SK-N-SH treated with all-trans-retinoic acid at 6 μM for 48 hours (cell line): Measurements from ENCODE around the gene TFG.

Source experiments
- ATAC-seq: fragments of 200-7000 bp; cut with Tn5 transposase; 3 replicates; pipeline ENCODE4 v1.9.1; 2020; ENCODE audit warnings: mild to moderate bottlenecking, moderate library complexity
- ARNTL ChIP-seq: fragments of 450-650 bp; formaldehyde crosslinking; IDR thresholded peaks from 2 replicates; pipeline ENCODE4 v1.5.0; 2020; ENCODE audit warnings: low read depth, mild to moderate bottlenecking, moderate library complexity, borderline replicate concordance
- BACH2 ChIP-seq: fragments of 250-450 bp; sonication (Bioruptor Pico); IDR thresholded peaks from 2 replicates; pipeline ENCODE4 v1.9.0; 2021; ENCODE audit warnings: mild to moderate bottlenecking, borderline replicate concordance
- CSDC2 ChIP-seq: fragments of 250-450 bp; sonication (Bioruptor Pico); IDR thresholded peaks from 2 replicates; pipeline ENCODE4 v1.5.0; 2020; ENCODE audit warnings: mild to moderate bottlenecking, moderate library complexity
- ESRRG ChIP-seq: fragments of 250-450 bp; sonication (Bioruptor Pico); IDR thresholded peaks from 2 replicates; pipeline ENCODE4 v1.6.1; 2021; ENCODE audit warnings: mild to moderate bottlenecking
- GLIS3 ChIP-seq: fragments of 250-450 bp; sonication (Bioruptor Pico); IDR thresholded peaks from 2 replicates; pipeline ENCODE4 v1.5.0; 2020; ENCODE audit warnings: mild to moderate bottlenecking, moderate library complexity
- ISL1 ChIP-seq: fragments of 250-450 bp; sonication (Bioruptor Pico); IDR thresholded peaks from 2 replicates; pipeline ENCODE4 v2.1.2; 2022; ENCODE audit warnings: mild to moderate bottlenecking, moderate library complexity
- OSR1 ChIP-seq: fragments of 250-450 bp; sonication (Bioruptor Pico); IDR thresholded peaks from 2 replicates; pipeline ENCODE4 v1.8.0; 2022; ENCODE audit warnings: moderate library complexity, mild to moderate bottlenecking, inconsistent platforms
- PPARA ChIP-seq: fragments of 250-450 bp; sonication (Bioruptor Pico); IDR thresholded peaks from 2 replicates; pipeline ENCODE4 v1.5.0; 2020; ENCODE audit warnings: mild to moderate bottlenecking, borderline replicate concordance
- RARB ChIP-seq: fragments of 250-450 bp; sonication (Bioruptor Pico); IDR thresholded peaks from 2 replicates; pipeline ENCODE4 v1.8.0; 2021; ENCODE audit warnings: mild to moderate bottlenecking, moderate library complexity
- SNAI2 ChIP-seq: fragments of 250-450 bp; sonication (Bioruptor Pico); IDR thresholded peaks from 2 replicates; pipeline ENCODE4 v1.5.0; 2020; ENCODE audit warnings: mild to moderate bottlenecking, moderate library complexity
- TCF4 ChIP-seq: fragments of 250-450 bp; sonication (Bioruptor Pico); IDR thresholded peaks from 2 replicates; pipeline ENCODE4 v1.8.0; 2021; ENCODE audit warnings: mild to moderate bottlenecking, moderate library complexity, borderline replicate concordance
- TOX ChIP-seq: fragments of 250-450 bp; sonication (Bioruptor Pico); IDR thresholded peaks from 2 replicates; pipeline ENCODE4 v1.8.0; 2021; ENCODE audit warnings: mild to moderate bottlenecking, moderate library complexity, borderline replicate concordance
- TSHZ2 ChIP-seq: fragments of 250-450 bp; sonication (Bioruptor Pico); IDR thresholded peaks from 2 replicates; pipeline ENCODE4 v1.5.0; 2020; ENCODE audit warnings: mild to moderate bottlenecking, moderate library complexity
- ZC3H10 ChIP-seq: fragments of 250-450 bp; sonication (Bioruptor Pico); IDR thresholded peaks from 2 replicates; pipeline ENCODE4 v1.5.1; 2021; ENCODE audit warnings: mild to moderate bottlenecking, moderate library complexity
- ZFP3 ChIP-seq: fragments of 250-450 bp; sonication (Bioruptor Pico); IDR thresholded peaks from 2 replicates; pipeline ENCODE4 v1.5.0; 2020; ENCODE audit warnings: mild to moderate bottlenecking, moderate library complexity
- ZFP30 ChIP-seq: fragments of 450-650 bp; formaldehyde crosslinking; IDR thresholded peaks from 2 replicates; pipeline ENCODE4 v1.5.0; 2022; ENCODE audit warnings: mild to moderate bottlenecking, moderate library complexity
- ZNF565 ChIP-seq: fragments of 450-650 bp; formaldehyde crosslinking; conservative IDR thresholded peaks from 2 replicates; pipeline ENCODE4 v1.5.0; 2020; ENCODE audit warnings: low read depth, mild to moderate bottlenecking, moderate library complexity
- ZNF70 ChIP-seq: fragments of 450-650 bp; formaldehyde crosslinking; IDR thresholded peaks from 2 replicates; pipeline ENCODE4 v1.5.0; 2020; ENCODE audit warnings: mild to moderate bottlenecking, moderate library complexity
- ZNF8 ChIP-seq: fragments of 450-650 bp; formaldehyde crosslinking; IDR thresholded peaks from 2 replicates; pipeline ENCODE4 v1.5.0; 2020; ENCODE audit warnings: mild to moderate bottlenecking, moderate library complexity
- TF ChIP-seq, protein P1 (sequence below): fragments of 250-450 bp; sonication (Bioruptor Pico); IDR thresholded peaks from 2 replicates; pipeline ENCODE4 v1.8.0; 2020; ENCODE audit warnings: mild to moderate bottlenecking, moderate library complexity, borderline replicate concordance
- TF ChIP-seq, protein P2 (sequence below): fragments of 250-450 bp; sonication (Bioruptor Pico); IDR thresholded peaks from 2 replicates; pipeline ENCODE4 v1.5.1; 2020; ENCODE audit warnings: low read depth, mild to moderate bottlenecking, moderate library complexity
- TF ChIP-seq, protein P3 (sequence below): fragments of 250-450 bp; sonication (Bioruptor Pico); IDR thresholded peaks from 2 replicates; pipeline ENCODE4 v1.5.1; 2021; ENCODE audit warnings: mild to moderate bottlenecking, moderate library complexity

Gene TFG

DNA sequence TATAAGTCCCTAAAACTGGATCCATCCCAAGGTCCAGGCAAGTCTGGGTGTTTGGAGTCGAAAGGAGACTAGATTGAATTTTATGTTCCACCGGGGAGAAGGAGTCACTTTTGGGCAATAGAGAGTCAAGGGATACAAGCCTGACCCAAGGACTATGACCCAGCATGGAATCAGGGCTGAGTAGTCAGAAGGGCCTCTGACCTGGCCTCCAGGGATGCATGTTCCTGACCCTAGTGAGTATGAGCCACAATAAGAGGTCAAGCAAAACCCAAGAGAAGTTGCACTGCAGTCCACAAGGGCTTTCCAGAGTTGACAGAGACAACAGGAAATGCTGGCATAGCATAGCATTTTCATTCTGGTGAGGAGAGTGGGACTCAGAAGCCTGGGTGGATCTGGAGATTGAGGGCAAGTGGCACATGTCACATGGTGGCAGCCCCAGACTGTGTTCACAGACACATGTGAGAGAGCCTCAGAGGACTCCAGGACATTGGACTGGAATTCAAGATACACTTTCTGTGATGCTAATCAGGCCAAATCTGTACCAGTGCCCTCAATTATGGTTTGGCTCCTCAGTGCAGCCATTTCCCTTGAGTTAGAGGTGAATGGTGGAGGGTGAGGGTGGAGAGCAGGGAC is 66.9 kb downstream of the TFG start (continued):
- TF ChIP-seq, protein P1, sequence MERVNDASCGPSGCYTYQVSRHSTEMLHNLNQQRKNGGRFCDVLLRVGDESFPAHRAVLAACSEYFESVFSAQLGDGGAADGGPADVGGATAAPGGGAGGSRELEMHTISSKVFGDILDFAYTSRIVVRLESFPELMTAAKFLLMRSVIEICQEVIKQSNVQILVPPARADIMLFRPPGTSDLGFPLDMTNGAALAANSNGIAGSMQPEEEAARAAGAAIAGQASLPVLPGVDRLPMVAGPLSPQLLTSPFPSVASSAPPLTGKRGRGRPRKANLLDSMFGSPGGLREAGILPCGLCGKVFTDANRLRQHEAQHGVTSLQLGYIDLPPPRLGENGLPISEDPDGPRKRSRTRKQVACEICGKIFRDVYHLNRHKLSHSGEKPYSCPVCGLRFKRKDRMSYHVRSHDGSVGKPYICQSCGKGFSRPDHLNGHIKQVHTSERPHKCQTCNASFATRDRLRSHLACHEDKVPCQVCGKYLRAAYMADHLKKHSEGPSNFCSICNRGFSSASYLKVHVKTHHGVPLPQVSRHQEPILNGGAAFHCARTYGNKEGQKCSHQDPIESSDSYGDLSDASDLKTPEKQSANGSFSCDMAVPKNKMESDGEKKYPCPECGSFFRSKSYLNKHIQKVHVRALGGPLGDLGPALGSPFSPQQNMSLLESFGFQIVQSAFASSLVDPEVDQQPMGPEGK = no peak
- no peak for TF ChIP-seq ZC3H10
- no peak for TF ChIP-seq OSR1 (CRISPR knock-in tag)
- no peak for TF ChIP-seq ZFP3
- TF ChIP-seq ZFP30 (CRISPR knock-in tag) = no peak

GRCh38 chr3:100776746-100777145 is 67.5 kb downstream of the TFG start:
- no peak for ATAC-seq
- TF ChIP-seq GLIS3 (CRISPR knock-in tag) (no peak), OSR1 (CRISPR knock-in tag) (no peak), ZNF8 (CRISPR knock-in tag) (no peak), ISL1 (no peak), ZFP3 (no peak), BACH2 (CRISPR knock-in tag) (no peak), ARNTL (no peak), CSDC2 (CRISPR knock-in tag) (no peak), SNAI2 (CRISPR knock-in tag) (no peak), ZNF565 (CRISPR knock-in tag) (no peak), ESRRG (CRISPR knock-in tag) (no peak)
- TF ChIP-seq, protein P1 = no peak
- TF ChIP-seq, protein P2, sequence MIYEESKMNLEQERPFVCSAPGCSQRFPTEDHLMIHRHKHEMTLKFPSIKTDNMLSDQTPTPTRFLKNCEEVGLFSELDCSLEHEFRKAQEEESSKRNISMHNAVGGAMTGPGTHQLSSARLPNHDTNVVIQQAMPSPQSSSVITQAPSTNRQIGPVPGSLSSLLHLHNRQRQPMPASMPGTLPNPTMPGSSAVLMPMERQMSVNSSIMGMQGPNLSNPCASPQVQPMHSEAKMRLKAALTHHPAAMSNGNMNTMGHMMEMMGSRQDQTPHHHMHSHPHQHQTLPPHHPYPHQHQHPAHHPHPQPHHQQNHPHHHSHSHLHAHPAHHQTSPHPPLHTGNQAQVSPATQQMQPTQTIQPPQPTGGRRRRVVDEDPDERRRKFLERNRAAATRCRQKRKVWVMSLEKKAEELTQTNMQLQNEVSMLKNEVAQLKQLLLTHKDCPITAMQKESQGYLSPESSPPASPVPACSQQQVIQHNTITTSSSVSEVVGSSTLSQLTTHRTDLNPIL (CRISPR knock-in tag) = no peak

GRCh38 chr3:100777271-100777670 is 68.0 kb downstream of the TFG start:
- TF ChIP-seq RARB (CRISPR knock-in tag) (no peak), ZFP30 (CRISPR knock-in tag) (no peak), TOX (CRISPR knock-in tag) (no peak), TSHZ2 (CRISPR knock-in tag) (no peak), PPARA (CRISPR knock-in tag) (no peak), ZFP3 (no peak), ZNF70 (CRISPR knock-in tag) (no peak), ZC3H10 (no peak), GLIS3 (CRISPR knock-in tag) (no peak), OSR1 (CRISPR knock-in tag) (no peak), TCF4 (no peak), ZNF565 (CRISPR knock-in tag) (no peak), CSDC2 (CRISPR knock-in tag) (no peak), ZNF8 (CRISPR knock-in tag) (no peak)
- TF ChIP-seq, protein P3, sequence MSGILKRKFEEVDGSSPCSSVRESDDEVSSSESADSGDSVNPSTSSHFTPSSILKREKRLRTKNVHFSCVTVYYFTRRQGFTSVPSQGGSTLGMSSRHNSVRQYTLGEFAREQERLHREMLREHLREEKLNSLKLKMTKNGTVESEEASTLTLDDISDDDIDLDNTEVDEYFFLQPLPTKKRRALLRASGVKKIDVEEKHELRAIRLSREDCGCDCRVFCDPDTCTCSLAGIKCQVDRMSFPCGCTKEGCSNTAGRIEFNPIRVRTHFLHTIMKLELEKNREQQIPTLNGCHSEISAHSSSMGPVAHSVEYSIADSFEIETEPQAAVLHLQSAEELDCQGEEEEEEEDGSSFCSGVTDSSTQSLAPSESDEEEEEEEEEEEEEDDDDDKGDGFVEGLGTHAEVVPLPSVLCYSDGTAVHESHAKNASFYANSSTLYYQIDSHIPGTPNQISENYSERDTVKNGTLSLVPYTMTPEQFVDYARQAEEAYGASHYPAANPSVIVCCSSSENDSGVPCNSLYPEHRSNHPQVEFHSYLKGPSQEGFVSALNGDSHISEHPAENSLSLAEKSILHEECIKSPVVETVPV (CRISPR knock-in tag) = no peak
- TF ChIP-seq, protein P2 (CRISPR knock-in tag) = no peak
- no peak for ATAC-seq
